Skeletal muscle tissue (tissue), 4 donors: Measurements from ENCODE around the gene ATXN7L3. TPM values are rescaled to one million over a fixed set of nuclear protein-coding genes. Genes with fewer than 3 reads are reported as not detected.

Experiments used
- H3K27ac ChIP-seq: one replicate; pipeline ENCODE4 v1.7.0; 2013; ENCODE audit warnings: mild to moderate bottlenecking, low read depth, low read length, inconsistent platforms
- H3K27me3 ChIP-seq, 3 donors: one replicate each; pipeline ENCODE4 v1.7.0; 2013; ENCODE audit warnings: low read length in 3 of 3; ENCODE audit not compliant: control insufficient read depth in 3 of 3, insufficient read depth in 3 of 3
- H3K36me3 ChIP-seq, 3 donors: one replicate each; pipeline ENCODE4 v1.7.0; 2013; ENCODE audit warnings: low read length in 3 of 3; ENCODE audit not compliant: control insufficient read depth in 3 of 3, insufficient read depth in 3 of 3
- H3K4me1 ChIP-seq, 3 donors: one replicate each; pipeline ENCODE4 v1.7.0; 2013; ENCODE audit warnings: low read length in 3 of 3, mild to moderate bottlenecking in 3 of 3; ENCODE audit not compliant: control insufficient read depth in 3 of 3, insufficient read depth in 3 of 3
- H3K4me3 ChIP-seq, 3 donors: one replicate each; pipeline ENCODE4 v1.7.0; 2013; ENCODE audit warnings: low read length in 3 of 3
- H3K9ac ChIP-seq, 3 donors: one replicate each; pipeline ENCODE4 v1.7.0; 2013; ENCODE audit warnings: low read length in 3 of 3, mild to moderate bottlenecking in 3 of 3, moderate library complexity in 2 of 3, low read depth in 1 of 3
- H3K9me3 ChIP-seq, 3 donors: one replicate each; pipeline ENCODE4 v1.7.0; 2013; ENCODE audit warnings: low read length in 3 of 3; ENCODE audit not compliant: control insufficient read depth in 3 of 3
- total RNA-seq: library from RNA; depleted of rRNA; stranded (reverse); fragments of >200 nt; gene quantifications from one replicate; pipeline ENCODE4 v1.2.3, GENCODE V29; 2014
- donor health status: Osteomylitis.

The ATXN7L3 gene
- total RNA-seq, 1 donor from 2014 or later, result 21.4 TPM

GRCh38 chr17:44203731-44204440, 4.2 kb upstream of the ATXN7L3 start:
- no peaks in the 10 kb centered on the region for H3K9me3 ChIP-seq
- no peak overlapping the region for H3K27ac ChIP-seq
- peaks cover 20 to 25% (median 24%) of the 10 kb centered on the region in 3 donors for H3K36me3 ChIP-seq
- H3K27me3 ChIP-seq, result no peaks in the 10 kb centered on the region
- no peak overlapping the region for H3K9ac ChIP-seq
- peaks cover 9 to 35% (median 10%) of the 10 kb centered on the region in 3 donors for H3K4me1 ChIP-seq
- H3K4me3 ChIP-seq, result no peak overlapping the region

DNA sequence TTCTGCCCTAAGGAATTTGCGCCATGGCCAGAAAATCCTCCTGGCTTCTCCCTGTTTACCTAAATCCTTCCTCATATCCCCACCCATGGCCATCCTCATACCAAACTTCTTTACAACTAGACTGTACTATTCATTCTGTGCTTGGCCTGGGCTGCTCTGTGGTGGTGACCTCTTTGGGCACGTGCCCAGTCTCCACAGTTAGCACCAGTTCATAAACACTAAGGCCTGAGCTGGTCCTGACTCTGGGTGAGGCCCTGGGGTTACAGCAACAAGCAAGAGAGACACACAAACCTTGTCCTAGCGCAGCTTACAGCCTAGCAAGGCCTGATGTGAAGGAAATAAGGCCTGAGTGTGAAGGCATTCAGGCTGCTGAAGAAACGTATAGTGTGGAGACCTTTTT, 3.1 kb upstream of the ATXN7L3 start:
- Histone ChIP-seq H3K4me1 (peaks cover 16 to 47% (median 20%) of the 10 kb centered on the region in 3 donors), H3K4me3 (no peak overlapping the region), H3K27ac (no peak overlapping the region), H3K36me3 (peaks cover 10 to 15% (median 13%) of the 10 kb centered on the region in 3 donors), H3K27me3 (no peaks in the 10 kb centered on the region), H3K9me3 (no peaks in the 10 kb centered on the region), H3K9ac (no peak overlapping the region)

DNA sequence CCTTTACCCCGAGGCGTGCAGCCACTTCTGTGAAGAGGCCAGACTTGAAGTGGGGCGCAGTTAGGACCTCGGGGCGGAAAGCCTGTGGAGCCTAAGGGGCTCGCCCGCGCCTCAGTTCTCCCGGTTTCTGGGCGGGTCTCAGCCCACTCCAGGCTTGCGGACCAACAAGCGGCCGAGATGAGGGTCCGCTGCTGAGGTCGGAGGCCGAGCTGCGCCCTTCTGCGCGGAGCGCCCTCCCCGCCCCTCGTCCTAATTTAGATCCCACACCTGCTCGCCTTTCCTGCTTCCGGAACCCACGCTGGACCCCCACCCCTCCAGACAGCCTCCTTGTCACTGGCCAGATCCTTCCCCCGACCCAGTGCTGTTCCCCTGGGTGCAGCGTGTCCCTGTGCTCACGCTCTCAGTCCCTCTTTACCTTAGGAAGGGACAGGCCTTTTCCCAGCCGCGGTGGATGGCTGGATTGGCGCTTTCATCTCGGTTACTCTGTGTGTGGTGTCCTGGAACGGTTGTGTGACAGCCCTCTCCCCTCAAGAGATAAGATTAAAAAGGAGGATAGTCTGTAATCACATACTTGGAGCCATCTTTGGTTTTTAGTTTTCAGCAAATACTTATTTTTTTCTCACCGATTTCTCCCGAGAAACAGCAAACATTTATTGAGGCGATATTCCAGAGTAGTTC, 933 bp upstream of the ATXN7L3 start:
- peak overlapping the region; percentile 82 to 88 (median 86) for H3K4me3 ChIP-seq
- peak overlapping the region; percentile 89 for H3K27ac ChIP-seq
- H3K9me3 ChIP-seq, result no peaks in the 10 kb centered on the region
- H3K4me1 ChIP-seq, result peaks cover 16 to 54% (median 22%) of the 10 kb centered on the region in 3 donors
- H3K27me3 ChIP-seq, result no peaks in the 10 kb centered on the region
- H3K9ac ChIP-seq, result peak overlapping the region; percentile 89 to 95 (median 92)
- peaks cover 6 to 15% (median 12%) of the 10 kb centered on the region in 3 donors for H3K36me3 ChIP-seq

- Histone ChIP-seq H3K4me1 (peaks cover 16 to 46% (median 22%) of the 10 kb centered on the region in 3 donors), H3K9ac (peak overlapping the region; percentile 77 to 85 (median 82)), H3K27ac (peak overlapping the region; percentile 90), H3K36me3 (peaks cover 20 to 32% (median 29%) of the 10 kb centered on the region in 3 donors), H3K9me3 (no peaks in the 10 kb centered on the region), H3K4me3 (peak overlapping the region; percentile 68 to 76 (median 72)), H3K27me3 (no peaks in the 10 kb centered on the region)
Measured at GRCh38 chr17:44198721-44199552, 747 bp downstream of the ATXN7L3 start.

DNA sequence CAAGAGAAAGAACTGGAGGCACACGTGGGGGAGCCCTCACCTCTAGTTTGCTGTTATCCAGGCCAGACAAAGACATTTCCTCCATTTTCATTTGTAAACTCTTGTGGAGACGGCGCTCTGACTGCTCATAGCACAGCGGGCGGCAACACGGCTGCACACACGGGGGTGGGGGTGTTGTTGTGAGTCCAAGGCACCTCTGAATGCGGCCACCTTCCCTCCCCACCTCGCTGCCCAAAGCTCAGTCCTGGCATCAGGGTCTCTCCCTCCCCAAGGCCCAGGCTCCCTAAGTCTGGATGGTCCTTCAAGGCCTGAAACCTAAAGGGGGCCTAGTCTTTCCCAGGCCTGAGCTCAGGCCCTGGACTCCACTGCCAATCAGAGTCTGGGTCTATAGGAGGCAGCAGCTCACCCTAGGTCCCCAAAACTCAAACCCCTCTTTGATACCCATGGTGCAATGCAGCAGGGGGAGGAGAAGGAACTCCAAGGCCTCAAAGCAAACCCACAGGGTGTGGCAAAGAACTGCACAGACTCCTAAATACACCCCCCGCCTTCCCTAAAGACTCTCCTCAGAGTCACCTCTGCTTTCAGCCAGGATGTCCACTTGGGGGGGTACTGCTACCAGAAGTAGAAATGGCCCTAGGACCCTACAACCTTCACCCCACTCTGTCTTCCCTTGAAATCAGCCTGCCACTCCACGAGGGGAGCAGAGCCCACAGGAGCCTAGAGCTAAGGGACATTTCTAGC, 1.5 kb downstream of the ATXN7L3 start:
- Histone ChIP-seq H3K9me3 (no peaks in the 10 kb centered on the region), H3K27me3 (no peaks in the 10 kb centered on the region), H3K36me3 (peaks cover 25 to 38% (median 34%) of the 10 kb centered on the region in 3 donors), H3K9ac (peak overlapping the region; percentile 77 to 85 (median 82)), H3K27ac (peak overlapping the region; percentile 90), H3K4me1 (peaks cover 16 to 39% (median 22%) of the 10 kb centered on the region in 3 donors), H3K4me3 (peak overlapping the region; percentile 68 to 76 (median 72))

GRCh38 chr17:44197107-44197506, 2.6 kb downstream of the ATXN7L3 start:
- H3K36me3 ChIP-seq, result peaks cover 28 to 40% (median 34%) of the 10 kb centered on the region in 3 donors
- no peak overlapping the region for H3K27ac ChIP-seq
- H3K9me3 ChIP-seq, result no peaks in the 10 kb centered on the region
- H3K4me1 ChIP-seq, result peaks cover 16 to 28% (median 19%) of the 10 kb centered on the region in 3 donors
- H3K9ac ChIP-seq, result peak overlapping the region in 1 of 3 donors; percentile 33
- no peaks in the 10 kb centered on the region for H3K27me3 ChIP-seq
- H3K4me3 ChIP-seq, result no peak overlapping the region

GRCh38 chr17:44193326-44194084, 6.2 kb downstream of the ATXN7L3 start:
- no peaks in the 10 kb centered on the region for H3K27me3 ChIP-seq
- H3K9ac ChIP-seq, result peak overlapping the region in 1 of 3 donors; percentile 25
- H3K4me1 ChIP-seq, result peaks cover 12 to 19% (median 13%) of the 10 kb centered on the region in 3 donors
- H3K36me3 ChIP-seq, result peaks cover 49 to 60% (median 56%) of the 10 kb centered on the region in 3 donors
- peak overlapping the region; percentile 7 for H3K27ac ChIP-seq
- H3K9me3 ChIP-seq, result no peaks in the 10 kb centered on the region
- H3K4me3 ChIP-seq, result no peak overlapping the region

DNA sequence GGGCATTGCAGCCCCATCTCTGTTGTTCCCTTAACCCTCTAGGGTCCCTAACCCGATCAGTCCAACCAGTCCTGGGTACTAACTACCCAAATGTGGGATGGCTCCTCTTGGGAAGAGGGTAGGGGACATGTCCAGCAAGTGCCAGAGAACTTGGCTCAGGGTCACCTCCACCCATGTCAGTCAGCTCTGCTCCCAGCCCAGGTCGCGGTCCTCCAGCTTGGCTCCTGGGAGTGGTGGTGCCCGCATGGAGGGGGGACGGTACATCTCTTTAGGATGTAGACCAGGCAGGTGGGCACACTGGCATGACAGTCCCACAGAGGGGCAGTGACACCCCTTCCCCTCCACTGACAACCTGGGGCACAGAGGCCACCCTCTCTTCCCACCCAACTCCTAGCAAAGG, 6.9 kb downstream of the ATXN7L3 start:
- H3K4me1 ChIP-seq, result peaks cover 12 to 19% (median 13%) of the 10 kb centered on the region in 3 donors
- H3K4me3 ChIP-seq, result no peak overlapping the region
- H3K27me3 ChIP-seq, result no peaks in the 10 kb centered on the region
- H3K9me3 ChIP-seq, result no peaks in the 10 kb centered on the region
- no peak overlapping the region for H3K9ac ChIP-seq
- peak overlapping the region; percentile 7 for H3K27ac ChIP-seq
- peaks cover 49 to 60% (median 59%) of the 10 kb centered on the region in 3 donors for H3K36me3 ChIP-seq
